NCI-H1092 treated with DMSO at 0.1 percent for 48 hours (cell line): Measurements from ENCODE around the gene FUT1.
A peak's percentile ranks its signal among the peaks of the same experiment; 100 is the strongest.

Experiments used
- DNase-seq: peaks from one replicate; lab custom pipeline; 2025; lab: John Stamatoyannopoulos, UW

The FUT1 gene

DNA sequence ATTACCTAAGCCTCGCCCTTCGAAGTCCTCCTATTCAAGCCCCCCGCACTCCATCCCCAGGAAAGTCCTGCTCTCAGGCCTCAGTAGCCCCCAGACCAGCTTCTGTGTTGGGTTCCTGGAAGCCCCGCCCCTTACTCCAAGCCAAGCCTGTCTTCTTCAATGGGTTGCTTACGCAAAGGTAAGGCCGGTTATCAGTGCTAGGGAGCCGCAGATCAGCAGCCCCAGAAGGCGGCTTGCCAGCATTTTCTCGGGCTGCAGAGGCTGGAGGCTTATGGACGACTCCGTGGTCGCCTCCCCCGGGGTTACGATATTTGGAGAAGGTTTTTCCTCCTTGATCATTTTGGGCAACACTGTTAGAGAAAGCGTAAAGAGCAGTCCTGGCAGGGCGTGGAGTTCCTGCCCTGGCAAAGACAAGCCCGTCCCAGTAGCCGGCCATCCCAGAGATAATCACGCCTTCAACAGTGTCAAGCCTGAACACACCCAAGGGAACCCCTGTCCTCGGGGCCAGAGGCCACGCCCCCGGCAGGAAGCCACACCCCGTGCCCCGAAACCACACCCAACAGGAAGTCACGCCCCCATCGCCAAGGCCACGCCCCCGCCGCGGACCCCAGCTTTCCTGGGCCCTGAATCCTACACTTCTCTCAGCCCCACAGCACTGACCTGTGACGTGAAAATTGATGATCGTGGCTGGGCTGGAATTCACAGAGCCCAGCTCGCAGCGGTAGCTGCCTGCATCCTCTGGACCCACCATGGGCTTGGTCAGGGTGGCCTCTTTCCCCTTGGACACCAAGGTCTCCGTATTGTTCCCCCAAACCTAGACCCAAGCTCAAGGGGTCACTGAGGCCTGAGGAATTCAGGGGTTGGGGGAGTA is 11.1 kb downstream of the FUT1 start:
- no peak for DNase-seq

DNA sequence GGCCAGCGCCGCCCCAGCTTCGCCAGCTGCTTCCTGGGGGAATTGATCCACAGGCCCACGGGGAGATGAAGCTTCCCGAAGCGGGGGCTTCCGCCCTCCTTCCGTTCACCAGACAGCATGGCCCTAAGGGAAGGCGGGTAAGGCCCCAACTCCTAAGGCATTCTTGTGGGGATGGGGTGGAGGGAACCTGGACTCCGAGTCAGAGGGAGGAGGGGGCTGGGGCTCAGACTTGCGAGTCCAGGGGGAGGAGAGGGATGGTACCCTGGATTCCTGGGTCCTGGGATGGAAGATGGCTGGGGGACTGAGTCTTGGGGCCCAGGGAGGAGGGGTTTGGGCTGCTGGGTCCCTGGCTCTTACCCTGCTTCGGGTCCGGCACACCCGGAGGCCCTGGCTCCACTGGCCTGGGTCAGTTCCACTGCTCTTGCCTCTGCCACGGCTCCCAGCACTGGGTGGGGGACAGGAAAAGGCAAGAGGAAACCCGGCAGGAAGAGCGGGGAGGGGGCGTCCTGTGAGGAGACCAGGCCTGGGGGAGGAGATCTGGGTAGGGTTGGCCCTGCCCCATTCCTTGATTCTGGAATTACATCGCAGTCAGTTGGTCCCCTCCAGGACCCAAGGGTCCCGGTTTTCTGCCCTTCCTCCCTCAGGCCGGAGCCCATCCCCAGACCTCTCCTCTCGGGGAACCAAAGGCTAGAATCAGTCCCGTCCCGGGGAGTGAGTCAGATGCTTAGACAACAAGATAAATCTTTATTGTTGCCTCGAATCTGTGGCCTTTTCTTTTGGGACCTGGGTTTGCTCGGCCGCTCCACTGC is 12.1 kb downstream of the FUT1 start, which contains the start of gene RASIP1:
RASIP1 (minus strand) TSS at position 447 of the 809 bp plus-strand sequence; CDS start at position 119, 328 bp downstream.
- DNase-seq, result no peak

DNA sequence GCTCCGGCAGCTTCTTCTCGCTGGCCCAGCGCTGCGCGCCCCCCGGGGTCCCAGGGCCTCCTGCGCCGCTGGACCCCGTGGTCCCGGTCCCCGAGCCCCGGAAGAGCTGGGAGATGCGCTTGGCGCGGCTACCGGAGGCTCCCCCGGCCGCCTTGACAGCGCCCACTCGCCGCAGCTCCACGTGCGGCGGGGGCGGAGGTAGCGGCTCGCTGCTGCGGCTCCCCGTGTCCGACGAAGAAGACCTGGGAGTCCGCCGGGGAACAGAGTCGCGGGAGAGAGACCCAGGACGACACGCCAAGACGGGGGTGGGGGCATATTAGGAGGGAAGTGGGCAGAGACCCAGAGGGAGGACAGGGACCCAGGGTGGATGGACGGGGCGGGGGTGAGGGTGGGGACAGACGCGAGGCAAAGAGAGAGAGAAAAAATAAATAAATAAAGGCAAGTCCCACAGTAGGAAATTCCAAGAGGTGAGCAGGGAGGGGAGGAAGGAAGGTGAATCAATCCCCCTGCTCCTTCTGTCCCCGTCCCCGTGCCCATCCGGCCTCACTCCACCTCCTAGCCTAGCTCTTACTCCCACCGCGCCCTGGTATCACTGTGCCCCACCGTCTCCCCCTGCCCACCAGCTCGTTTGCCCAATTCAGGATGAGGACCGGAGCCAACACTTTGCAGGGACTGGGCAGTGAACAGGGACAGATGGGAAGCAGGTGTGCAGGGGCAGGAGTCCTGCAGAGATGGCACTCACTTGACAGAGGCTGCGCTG is 12.9 kb downstream of the FUT1 start:
- DNase-seq, result peak; percentile 35

DNA sequence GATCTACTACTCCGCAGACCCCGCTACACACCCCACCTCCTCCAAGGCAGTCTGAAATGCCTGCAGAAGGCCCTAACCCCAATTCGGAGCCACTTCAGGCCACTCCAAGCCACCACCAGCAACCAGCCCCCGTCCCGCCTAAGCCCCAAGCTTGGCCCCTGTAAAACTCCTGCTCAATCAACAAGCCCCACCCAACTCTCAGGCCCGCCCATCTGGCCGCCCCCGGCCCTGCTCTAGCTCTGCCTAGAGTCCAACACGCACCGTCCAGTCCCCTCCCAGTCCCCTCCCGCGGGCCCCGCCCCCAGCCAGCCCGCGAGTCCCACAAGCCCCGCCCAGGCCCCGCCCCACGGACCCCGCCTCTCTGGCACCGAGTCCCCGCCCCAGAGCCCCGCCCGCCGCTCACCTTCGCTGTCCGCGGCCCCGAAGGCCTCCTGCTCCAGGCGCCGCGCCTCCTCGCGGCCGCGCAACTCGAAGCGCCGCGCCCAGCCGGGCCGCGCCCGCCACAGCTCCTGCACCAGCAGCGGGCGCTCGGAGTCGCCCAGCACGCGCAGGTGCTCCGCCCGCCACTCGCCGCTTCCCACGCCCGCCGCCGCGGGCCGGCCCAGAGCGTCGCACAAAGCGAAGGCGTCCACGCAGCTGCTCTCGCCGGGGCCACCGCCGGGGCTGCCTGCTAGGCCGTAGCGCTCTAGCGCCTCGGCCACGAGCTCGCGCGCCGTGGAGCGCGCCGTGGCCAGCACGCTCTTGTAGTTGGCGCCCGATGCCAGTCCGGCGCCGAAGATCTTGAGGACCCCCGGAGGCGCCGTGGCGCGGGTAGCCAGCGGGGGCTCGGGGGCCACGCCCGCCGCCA is 13.7 kb downstream of the FUT1 start:
- peak; percentile 76 for DNase-seq

DNA sequence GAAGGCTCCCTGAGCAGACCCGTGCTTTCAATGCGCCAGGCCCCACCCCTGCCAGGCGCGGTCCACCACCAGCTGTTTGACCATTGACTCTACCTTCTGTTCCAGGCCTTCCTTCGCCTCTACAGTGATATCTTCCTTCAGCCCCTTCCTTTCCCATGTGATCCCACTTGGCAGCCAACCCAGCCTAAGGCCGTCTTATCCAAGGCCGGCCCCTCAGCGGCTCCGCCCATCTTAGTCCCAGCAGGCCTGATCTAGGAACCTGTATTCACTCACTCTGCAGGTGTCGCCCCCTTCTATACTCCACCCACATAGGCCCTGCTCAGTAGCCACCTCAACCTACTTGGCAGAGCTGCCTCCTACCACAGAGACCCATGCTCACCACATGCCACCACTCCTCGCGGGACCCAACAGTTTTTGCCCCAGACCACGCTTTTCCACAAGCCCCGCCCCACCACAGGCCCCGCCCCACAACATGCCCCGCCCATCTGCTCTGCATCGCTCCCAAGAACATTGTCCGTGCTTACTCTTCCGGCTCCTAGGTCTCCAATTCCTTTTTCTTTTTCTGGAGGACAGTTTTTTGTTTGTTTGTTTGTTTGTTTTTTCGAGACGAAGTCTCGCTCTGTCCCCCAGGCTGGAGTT is 15.0 kb downstream of the FUT1 start:
- DNase-seq, result no peak

DNA sequence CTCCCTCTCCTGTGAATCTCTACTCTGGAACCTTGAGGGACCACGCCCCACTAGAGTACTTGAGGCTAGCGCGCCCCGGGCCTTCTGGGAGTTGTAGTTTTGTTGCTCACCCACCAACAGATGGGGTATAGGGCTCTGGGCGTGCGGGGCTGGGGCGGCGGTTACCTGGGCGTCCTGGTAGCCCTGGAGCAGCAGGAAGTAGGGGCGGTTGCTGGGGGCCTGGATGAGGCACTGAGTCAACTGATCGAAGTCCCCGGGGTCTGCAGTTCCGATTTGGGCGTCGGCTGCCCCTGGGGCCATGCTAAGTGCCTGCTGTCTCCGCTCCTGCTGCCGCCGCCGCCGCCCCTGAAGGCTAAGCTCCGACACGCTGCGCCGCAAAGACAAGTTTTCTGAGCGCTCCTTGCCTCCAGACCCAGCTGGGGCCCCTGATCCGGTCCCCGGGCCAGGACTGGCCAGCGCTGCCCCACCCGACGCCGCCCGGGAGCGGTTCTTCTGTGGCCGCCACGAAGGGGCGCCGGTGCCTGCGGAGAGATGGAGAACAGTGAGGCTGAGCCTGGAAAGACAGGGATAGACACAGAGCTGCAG is 17.3 kb downstream of the FUT1 start:
- DNase-seq, result no peak

DNA sequence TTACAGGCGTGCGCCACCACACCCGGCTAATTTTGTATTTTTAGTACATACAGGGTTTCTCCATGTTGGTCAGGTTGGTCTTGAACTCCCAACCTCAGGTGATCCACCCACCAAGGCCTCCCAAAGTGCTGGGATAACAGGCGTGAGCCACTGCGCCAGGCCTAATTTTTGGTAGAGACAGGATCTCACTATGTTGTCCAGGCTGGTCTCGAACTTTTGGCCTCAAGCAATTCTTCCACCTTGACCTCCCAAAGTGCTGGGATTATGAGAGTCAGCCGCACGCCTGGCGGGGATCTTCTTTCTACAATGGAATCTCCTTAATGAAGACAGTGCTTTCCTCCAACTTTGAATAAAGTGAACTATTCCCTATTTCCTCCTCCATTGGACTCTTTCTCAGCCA is 17.8 kb downstream of the FUT1 start:
- DNase-seq, result no peak

DNA sequence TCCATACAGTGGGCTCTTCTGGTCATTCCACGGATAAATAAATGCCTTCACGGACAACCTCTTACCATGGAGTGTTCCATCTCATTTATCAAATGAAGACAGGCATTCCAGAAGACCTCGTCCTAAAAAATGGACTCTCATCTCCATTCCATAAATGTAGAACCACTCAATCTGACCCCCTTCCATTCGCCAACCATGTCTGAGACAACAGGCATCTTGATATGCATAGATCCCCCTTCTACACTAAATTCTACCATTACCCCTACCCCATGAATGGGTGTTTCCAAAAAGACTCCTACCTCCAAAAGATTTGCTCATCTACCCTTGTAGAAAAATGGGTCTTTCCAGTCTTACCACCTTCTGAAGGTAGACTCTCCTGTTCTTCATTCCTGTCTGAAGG is 21.0 kb downstream of the FUT1 start:
- no peak for DNase-seq

DNA sequence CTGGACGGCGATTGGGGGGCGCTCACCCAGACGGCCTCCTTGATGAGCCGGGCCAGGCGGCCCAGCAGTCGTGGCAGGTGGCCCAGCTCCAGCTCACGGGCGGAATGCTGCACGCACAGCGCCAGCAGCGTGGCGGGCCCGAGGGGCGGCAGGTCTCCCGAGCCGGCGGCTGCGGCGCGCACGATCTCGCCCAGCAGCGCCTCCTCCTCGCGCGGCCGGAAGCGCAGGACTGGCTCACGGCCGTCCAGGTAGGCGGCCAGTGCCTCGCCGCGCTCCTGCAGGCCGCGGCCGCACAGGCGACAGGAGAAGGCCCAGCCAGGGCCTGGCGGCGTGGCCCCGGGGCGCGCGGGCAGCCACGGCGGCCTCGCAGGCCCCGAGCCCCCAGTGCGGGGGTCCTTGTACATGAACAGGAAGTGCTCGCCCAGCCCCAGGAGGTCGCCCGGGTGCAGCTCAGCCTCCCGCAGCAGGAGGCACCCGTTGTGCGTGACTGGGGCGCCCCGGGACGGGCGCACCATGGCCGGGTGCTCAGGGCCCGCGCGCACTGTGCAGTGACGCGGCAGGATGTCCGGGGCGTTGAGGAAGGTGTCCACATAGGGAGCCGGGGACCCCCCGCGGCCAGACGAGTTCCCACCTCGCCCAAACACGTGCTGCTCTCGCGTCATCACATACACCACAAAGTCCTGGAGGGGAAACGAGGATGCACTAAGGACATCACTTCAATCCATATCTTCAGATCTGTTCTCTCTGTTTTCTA is 23.4 kb downstream of the FUT1 start:
- no peak for DNase-seq

DNA sequence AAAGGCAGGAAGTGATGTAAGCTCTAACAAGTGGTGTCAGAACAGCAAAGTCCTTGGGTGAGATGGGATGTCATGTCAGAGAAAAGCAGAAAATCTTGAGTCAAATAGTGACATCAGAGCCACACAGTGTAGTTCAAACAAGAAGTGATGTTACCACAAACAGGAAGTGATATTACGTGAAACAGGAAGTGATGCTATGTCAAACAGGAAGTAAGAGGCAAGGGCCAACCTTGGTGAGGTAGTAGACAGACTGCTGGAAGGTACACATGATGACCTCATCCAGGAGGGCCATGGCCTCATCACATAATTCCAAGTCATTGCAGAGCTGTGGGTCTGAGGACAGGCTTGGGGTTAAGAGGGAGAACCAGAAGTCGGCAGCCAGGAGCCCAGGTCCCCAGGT is 25.9 kb downstream of the FUT1 start:
- DNase-seq, result no peak

DNA sequence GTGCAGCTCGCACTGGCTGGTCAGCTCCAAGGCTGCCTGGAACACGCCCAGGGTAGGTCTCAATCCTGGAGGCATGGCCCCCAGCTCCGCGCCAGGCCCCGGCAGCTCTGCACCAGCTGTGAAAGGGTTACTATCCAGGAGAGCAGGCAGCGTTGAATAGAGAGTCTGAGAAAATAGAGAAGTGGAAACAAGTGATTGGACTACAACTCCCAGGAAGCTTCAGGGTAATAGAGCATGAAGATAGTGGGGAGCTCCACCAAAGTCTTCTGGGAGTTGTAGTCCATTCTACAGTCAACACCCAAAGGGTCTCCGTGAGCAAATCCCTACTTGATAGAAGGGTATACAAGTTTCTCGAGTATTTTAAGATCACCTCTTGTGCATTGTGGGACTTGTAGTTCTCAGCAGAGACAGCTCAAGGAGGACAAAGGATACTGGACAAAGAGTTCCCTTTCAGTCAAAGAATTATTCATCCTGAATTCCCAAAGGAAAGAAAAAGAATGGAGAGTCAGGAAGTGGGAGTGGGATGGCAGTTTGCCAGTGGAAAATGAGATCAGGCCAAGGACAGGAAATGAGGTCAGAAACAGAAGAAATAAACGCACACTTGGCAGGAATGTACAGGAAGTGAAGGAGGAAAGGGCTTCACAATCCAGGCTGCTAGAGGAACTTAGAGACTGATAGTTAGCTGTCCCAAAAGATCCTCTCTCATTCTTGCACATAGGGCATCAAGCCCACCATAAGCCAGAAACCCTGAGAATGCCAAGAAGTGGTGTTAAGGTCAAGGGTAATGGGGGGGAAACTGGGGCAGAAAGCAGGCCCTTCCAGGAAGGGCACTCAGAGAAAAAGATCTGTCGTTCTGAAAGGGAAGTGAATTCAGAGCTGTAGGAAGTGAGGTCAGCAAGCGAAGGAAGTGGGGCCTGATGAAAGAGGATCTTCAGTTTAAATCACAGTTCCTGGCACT is 27.4 kb downstream of the FUT1 start:
- DNase-seq, result peak; percentile 37

DNA sequence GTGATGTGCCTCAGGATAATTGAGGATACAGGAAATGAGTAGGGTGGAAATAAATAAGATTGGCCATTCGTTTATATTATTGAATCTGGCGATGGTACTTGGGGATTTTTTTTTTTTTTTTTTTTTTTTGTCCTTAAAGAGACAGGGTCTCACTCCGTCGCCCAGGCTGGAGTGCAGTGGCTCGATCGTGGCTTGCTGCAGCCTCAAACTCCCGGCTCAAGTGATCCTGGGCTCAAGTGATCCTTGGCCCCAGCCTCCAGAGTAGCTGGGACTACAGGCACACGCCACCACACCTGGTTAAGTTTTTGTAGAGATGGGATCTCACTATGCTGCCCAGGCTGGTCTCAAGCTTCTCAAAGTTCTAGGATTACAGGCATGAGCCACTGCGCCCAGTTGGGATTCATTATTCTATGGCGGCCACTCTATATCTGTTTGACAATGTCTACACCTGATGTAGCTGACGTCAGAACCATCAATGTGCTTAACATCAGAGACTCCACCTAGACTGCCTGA is 30.2 kb downstream of the FUT1 start:
- no peak for DNase-seq

DNA sequence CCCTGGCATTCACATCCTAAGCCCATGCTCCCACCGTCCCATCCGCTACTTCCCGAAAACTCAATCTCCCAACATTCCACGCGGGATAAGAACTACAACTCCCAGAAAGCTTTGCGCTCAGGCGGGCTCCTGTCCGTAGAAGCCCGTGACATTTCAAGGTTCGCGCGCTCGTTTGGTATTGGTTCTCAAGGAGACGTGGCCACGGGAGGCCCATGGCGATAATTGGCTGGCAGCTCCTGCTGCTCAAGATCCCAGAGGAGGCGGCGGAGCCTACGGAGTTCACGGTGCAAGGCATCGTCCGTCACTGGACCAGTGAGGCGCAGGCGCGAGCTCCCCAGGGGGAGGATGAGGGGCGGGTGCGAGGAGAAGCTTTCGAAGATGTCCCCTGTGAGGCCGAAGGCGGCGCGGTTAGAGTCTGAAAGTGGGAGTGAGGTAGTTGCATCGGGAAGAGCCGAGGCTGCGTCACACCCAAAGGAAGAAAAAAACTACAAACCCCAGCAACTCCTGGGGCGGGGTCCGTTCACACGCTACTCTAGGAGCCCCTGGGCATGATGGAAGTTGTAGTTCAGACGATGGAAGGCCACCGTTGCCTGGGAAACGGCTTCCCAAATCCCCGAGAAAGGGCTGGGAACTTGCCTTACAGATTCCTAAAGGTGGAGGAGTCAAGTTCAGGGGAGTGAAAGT is 31.7 kb downstream of the FUT1 start:
- DNase-seq, result peak; percentile 95

DNA sequence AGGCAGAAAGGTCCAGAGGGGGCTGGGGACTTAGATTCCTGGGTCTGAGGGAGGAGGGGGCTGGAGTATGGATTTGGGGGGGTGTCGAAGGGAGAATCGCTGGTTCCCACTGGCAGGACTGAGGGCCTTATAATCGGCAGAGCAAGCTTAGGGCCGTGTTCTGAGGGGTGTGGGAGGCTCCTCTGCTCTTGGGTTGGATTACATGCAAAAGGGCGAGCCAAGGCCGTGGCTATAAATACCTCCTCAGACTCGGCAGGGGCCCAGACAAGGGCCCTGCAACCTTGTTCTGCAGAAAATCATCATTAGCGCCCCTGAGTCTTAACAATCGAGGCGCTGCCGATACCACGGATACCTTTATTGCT is 32.2 kb downstream of the FUT1 start:
- no peak for DNase-seq

DNA sequence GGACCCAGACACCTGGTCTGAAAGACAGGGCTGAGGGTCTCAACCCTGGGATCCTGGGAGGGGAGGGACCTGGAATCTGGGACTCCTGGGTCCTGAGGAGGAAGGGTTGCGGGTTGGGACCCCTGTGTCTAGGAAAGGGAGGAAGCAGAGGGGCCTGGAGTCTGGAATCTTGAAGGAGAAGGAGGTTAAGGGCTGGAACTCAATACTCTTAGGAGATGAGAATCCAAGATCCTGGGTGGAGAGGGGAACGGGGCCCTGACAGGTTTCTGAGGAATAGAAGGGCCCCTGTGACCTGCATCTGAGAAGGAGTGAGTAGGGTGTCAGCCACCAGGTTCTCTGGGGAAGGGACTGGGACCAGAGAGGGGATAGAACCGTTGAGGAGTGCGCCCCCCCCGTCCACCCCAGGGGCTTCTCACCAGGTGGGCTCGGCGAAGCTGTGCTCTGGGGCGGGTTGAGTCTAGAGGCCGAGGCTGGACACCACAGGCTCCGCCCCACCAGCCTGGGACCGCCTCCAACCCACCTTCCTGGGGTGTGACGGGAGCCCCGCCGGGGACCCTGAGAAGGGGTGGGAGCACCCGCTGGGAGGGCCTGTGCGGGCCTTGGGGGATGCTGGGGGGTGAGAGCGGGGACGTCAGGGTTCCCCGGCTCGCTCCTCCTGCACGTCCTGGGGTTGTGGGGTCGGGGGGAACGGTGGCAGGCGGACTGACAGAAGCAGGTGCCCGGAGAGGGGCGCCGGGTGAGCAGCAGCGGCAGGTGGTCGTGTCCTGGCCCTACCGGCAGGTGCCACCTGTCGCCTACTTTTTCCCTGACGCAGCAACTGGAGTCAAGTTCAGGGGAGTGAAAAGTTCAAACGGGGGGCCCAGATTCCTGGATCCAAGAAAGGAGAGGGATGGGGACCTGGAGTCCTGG is 32.9 kb downstream of the FUT1 start, which contains the start of gene MAMSTR:
MAMSTR (minus strand) TSS at position 463 of the 909 bp plus-strand sequence. CDS start 694 bp downstream, outside the sequence.
- DNase-seq, result no peak

DNA sequence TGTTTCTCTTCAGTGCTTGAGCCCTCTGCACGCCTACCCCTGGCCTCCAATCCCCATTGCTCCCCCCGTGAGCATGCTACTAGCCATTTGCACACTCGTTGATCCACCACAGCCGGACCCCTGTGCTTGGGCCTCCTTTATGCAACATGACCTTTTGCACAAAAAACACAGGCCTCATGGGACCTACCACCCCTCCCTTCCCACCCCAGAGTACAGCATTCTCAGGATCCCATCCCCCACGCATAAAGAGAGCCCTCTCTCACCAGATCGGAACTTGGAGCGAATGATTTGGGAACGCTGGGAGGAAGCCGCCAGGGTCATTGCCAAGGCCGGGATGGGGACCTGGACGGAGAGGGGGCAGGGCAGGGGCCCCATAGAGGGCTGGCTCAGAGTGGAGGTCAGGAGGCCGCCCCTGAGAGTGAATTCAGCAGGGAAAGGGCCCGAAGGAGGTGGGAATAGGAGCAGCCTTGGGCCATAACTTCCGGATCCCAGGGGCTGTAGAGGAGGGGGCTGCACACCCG is 33.7 kb downstream of the FUT1 start:
- no peak for DNase-seq
